Activated CD8-positive, alpha-beta memory T cell treated with anti-CD3 and anti-CD28 coated beads, Interleukin-2, amount 50 U/mL, for 1 hour (primary cell): ENCODE measurements around the gene ALG1L2.
"Not testable (repeated sequence)": the region's sequence is repeated elsewhere in the genome, so short reads cannot be mapped to it uniquely, and the experiment has no call there.

Experiments
- DNase-seq: peaks from one replicate; pipeline ENCODE4 v3.0.0-alpha.2; 2020; ENCODE audit errors: extremely low read depth

ALG1L2 gene, protein sequence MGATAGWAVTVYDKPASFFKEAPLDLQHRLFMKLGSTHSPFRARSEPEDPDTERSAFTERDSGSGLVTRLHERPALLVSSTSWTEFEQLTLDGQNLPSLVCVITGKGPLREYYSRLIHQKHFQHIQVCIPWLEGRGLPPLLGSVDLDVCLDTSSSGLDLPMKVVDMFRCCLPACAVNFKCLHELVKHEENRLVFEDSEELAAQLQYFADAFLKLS

GRCh38 chr3:130081351-130081881, at the start of gene ALG1L2:
ALG1L2 (plus strand) TSS chr3:130081831; CDS start chr3:130082017, 186 bp downstream.
- no peak for DNase-seq

DNA sequence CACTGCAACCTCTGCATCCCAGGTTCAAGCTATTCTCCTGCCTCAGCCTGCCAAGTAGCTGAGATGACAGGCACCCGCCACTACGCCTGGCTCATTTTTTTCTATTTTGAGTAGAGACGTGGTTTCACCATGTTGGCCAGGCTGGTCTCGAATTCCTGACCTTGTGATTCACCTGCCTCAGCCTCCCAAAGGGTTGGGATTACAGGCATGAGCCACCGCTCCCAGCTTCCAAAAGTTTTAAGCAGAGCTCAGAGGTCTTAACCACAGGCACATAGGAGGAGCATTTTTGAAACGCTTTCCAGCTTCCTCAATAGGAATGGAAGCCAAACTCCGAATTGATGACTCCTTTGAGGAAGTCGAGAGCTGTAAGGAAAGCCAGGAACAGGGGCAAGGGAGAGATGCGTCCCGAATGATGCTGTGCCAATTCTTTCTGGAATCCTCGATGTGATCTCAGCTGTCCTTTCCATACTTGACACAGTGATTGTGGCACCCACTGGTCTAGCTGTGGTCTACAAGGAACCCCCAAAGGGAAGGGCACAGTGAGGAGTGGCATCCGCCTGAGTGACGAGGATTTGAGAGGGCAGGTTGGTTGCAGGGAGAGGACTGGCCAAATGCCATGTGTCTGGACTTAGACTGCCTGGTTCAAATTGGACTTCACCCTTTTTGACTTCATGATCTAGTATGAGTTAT, 44.4 kb upstream of the ALG1L2 start:
- not testable (repeated sequence) for DNase-seq

DNA sequence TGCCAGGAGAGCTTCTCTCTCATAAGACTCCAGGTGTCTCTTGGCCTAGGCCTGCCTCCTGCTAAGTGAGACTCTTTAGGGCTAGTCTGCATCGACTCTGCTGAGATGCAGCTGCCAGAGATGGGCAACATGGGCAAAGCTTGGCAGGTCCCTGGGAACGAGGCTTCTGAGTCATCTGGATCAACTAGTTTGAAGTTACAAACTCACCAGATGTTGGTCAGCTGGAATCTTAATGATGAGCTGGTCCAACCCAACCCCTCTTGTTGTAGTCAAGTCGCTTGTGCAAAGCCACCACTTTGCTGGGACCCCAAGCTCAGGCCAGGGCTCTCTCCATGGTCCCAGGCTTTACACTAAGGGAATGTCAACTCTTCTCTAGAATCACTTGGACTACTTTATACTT, 38.9 kb upstream of the ALG1L2 start:
- not testable (repeated sequence) for DNase-seq

- not testable (repeated sequence) for DNase-seq
Observed at GRCh38 chr3:130043658-130044057, 38.0 kb upstream of the ALG1L2 start.

GRCh38 chr3:130044370-130044769, 37.3 kb upstream of the ALG1L2 start:
- DNase-seq, result no peak

DNA sequence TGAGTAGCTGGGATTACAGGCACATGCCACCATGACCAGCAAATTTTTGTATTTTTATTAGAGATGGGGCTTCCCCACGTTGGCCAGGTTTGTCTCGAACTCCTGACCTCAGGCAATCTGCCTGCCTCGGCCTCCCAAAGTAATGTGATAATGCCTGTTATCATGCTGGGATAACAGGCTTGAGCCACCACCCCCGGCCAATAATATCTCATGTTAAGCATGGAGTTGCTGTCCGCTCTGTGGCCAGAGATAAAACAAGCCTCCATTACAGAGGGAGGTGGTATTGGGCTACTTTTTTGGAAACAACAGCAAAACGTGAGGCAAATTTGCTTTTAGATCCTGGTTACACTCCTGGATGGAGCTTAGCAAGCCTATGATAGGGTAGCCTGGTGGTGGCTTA, 32.9 kb upstream of the ALG1L2 start:
- no peak for DNase-seq

DNA sequence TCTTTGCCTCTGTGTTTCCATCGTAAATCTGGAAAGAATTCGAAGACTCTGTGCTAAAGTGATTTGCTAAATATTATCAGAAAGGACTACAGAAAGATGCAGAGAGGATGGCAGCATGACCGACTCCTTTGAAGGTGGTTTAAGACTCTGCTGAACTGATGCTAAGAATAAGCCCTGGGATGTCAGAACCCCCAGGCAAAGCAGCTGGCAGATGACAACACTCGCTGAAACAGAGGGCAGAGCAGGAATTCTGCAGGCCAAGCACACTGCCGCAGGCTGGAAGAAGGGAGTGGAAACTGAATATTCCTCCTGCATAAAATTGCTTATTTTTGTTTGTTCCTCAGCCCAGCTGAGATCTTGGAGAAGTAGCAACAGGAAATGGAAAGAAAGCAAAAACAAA, 29.3 kb upstream of the ALG1L2 start:
- DNase-seq, result not testable (repeated sequence)

GRCh38 chr3:130052965-130053364, 28.7 kb upstream of the ALG1L2 start:
- DNase-seq, result not testable (repeated sequence)

GRCh38 chr3:130057536-130058266, 23.9 kb upstream of the ALG1L2 start:
- DNase-seq, result not testable (repeated sequence)

DNA sequence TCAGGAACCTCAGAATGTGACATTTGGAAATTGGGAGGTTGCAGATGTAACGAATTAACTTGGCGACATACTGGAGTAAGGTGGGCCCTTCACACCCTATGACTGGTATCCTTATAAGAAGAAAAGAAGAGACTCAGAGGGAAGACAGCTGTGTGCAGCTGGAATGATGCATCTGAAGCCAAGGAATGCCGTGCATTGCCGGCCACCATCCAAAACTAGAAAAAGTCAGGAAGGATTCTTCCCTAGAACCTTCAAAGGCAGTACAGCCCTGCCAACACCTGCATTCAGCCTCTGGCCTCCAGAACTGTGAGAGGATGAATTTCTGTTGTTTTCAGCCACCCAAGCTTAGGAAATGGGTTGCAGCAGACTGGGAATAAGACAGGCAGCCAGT, 23.4 kb upstream of the ALG1L2 start:
- DNase-seq, result not testable (repeated sequence)

GRCh38 chr3:130058716-130059115, 22.9 kb upstream of the ALG1L2 start:
- not testable (repeated sequence) for DNase-seq

DNA sequence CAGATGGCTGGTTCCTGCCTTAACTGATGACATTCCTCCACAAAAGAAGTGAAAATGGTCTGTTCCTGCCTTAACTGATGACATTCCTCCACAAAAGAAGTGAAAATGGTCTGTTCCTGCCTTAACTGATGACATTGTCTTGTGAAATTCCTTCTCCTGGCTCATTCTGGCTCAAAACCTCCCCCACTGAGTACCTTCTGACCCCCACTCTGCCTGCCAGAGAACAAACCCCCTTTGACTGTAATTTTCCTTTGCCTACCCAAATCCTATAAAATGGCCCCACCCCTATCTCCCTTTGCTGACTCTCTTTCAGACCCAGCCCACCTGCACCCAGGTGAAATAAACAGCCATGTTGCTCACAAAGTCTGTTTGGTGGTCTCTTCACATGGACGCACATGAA, 22.5 kb upstream of the ALG1L2 start:
- DNase-seq, result not testable (repeated sequence)

DNA sequence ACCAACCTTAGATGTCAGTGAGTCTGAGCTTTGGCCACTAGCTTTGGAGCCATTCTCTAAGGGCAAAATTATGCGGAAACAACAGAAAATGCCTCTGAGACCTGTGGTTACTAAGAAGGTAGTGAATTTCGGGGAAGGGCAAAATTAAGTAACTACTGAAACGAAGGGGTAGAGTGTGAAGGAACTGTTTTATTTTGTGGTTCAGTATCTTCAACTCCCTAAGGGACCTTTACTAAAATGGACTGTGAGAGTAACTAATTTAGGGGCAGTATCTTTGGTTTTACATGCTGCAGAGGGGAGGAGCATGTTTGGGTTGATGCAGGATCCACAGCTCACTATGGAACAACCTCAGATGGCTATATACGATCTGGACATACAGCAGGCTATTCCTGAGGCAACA, 8.0 kb upstream of the ALG1L2 start:
- no peak for DNase-seq

- no peak for DNase-seq
Observed at GRCh38 chr3:130077636-130078035, 4.0 kb upstream of the ALG1L2 start.

- DNase-seq, result not testable (repeated sequence)
Observed at GRCh38 chr3:130083363-130084090, 1.9 kb downstream of the ALG1L2 start.

GRCh38 chr3:130084436-130084980, 2.9 kb downstream of the ALG1L2 start:
- no peak for DNase-seq

DNA sequence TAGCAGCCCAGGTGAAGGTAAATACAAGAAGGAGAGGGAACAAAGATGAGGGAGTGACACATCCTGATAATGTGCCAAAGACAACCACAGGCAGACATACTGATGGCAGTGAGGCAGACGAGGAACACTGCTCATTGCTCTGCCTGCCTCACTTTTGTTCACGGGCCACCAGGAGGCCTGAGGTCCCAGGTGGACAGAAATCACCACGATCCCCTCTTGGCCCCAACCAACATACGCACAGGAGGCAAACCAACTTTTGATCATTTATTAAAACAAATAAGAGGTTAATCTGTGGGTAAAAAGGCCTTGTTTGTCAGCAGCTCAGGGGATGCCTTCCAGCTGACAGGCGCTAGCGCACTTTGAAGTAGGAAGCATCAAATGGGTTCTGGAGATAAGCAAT, 4.2 kb downstream of the ALG1L2 start:
- no peak for DNase-seq

DNA sequence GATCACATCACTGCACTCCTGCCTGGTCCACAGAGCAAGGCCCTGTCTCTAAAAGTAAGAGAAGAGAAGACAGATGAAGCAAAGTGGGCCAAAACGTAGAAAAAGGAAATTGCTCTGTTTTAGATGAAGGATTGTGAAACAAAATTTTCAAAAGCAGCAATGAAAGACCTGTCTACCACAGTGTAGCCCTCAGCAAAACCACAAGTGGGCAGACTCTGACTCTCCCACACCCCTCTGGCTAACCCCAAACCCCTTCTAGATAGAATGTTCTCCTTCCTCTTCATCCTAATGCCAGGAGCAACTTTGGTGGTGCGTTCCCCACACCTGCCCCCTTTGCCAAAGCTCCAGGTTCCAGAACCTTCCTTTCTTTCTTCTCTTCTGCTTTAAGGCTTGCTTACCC, 5.0 kb downstream of the ALG1L2 start:
- DNase-seq, result not testable (repeated sequence)

DNA sequence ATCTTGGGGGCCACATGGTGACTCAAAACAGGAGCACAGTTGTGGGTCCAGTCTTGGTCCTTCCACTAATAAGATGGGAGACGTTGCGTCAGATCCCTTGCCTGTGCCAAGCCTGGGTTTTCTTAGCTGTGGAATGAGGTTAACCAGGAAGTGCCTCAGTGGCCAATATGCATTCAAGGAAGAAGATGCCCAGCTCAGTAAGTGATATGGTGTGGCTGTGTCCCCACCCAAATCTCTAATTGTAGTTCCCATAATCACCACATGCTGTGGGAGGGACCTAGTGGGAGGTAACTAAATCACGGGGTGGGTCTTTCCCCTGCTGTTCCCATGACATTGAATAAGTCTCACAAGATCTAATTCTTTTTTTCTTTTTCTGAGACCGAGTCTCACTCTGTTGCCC, 6.4 kb downstream of the ALG1L2 start:
- DNase-seq, result no peak

DNA sequence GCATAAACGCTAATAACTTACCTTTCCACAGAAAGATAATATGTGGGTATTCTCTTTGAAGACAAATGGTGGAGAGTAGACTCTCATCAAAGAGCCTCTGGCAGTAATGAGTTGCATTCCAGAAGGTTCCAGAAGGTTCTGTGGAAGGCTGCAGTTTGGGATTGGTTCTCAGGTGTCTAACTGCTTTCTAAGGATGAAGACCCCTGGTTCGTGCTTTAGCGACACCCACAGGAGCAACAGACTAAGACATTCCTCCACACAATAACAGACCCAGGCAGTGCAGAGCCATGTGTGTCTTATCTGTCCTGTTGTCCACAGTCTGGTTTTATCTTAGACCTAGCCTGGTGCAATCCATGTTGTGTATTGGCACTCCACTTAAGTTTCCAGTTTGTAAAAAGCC, 9.1 kb downstream of the ALG1L2 start:
- DNase-seq, result not testable (repeated sequence)

- no peak for DNase-seq
Observed at GRCh38 chr3:130091958-130092357, 10.3 kb downstream of the ALG1L2 start.
